ENCODE measurements around the gene INPP5D. TPM values are rescaled to one million over a fixed set of nuclear protein-coding genes. Genes with fewer than 3 reads are reported as not detected.
A peak's percentile ranks its signal among the peaks of the same experiment; 100 is the strongest.

INPP5D gene
- polyA plus RNA-seq, 3 donors: 30.6 to 90.2 (median 54.8) TPM

GRCh38 chr2:233083782-233084181 is 23.6 kb downstream of the INPP5D start:
- Mint-ChIP-seq H3K9me3 (no peaks in the 10 kb centered on the region), H3K4me1 (peaks cover 99% of the 10 kb centered on the region), H3K4me3 (peak overlapping the region; percentile 69 to 85), H3K27me3 (ENCODE audit: low read depth in 3 of 3) (peaks cover 0 to 1% (median 0%) of the 10 kb centered on the region in 3 donors), H3K27ac (peak overlapping the region; percentile 97 to 100 (median 99)), H3K36me3 (peaks cover 66 to 93% of the 10 kb centered on the region in 2 donors)
- Histone ChIP-seq H3K4me2 (replicated peaks; ENCODE audit: extremely low read depth, low read length, poor library complexity, severe bottlenecking) (peak overlapping the region; percentile 63), H3K9me3 (replicated peaks in 1 of 2; ENCODE audit: control insufficient read depth in 1 of 2, insufficient read depth in 1 of 2, low read length in 2 of 2) (no peaks in the 10 kb centered on the region), H3K4me3 (replicated peaks in 1 of 3; ENCODE audit: low read depth in 2 of 3, low read length in 3 of 3) (peak overlapping the region in 1 of 3 experiments; percentile 55), H3K9ac (ENCODE audit: insufficient read depth, low read length, poor library complexity, severe bottlenecking) (peak overlapping the region; percentile 67), H2AFZ (ENCODE audit: insufficient read depth, low read depth, low read length, poor library complexity, severe bottlenecking) (no peak overlapping the region), H4K20me1 (ENCODE audit: insufficient read depth, low read length) (peaks cover 38% of the 10 kb centered on the region), H3K27ac (ENCODE audit: low read depth in 1 of 2, low read length in 2 of 2) (peak overlapping the region; percentile 90 to 95), H3K79me2 (ENCODE audit: insufficient read depth, low read length) (peaks cover 93% of the 10 kb centered on the region), H3K4me1 (ENCODE audit: control insufficient read depth in 1 of 2, insufficient read depth in 2 of 2, low read length in 2 of 2) (peaks cover 100% of the 10 kb centered on the region in 2 donors), H3K27me3 (ENCODE audit: control insufficient read depth in 2 of 2, insufficient read depth in 2 of 2, low read length in 2 of 2) (no peaks in the 10 kb centered on the region), H3K36me3 (replicated peaks in 1 of 2; ENCODE audit: control insufficient read depth in 1 of 2, insufficient read depth in 2 of 2, low read length in 2 of 2) (peaks cover 19 to 37% of the 10 kb centered on the region in 2 donors)
- intact Hi-C loops (cut with micrococcal nuclease): loop anchor here (2.0 to 10.0 kb wide), 2 partner anchors 13 to 769 kb away; no protein-coding TSS in a partner anchor
- no peak for TF ChIP-seq CTCF (IDR thresholded peaks at IDR 0.05)
- no peak for DNase-seq
- WGBS (ENCODE audit: insufficient coverage): 59% methylated on average over 3 of the region's 8 CpGs

- Histone ChIP-seq H3K4me2 (replicated peaks; ENCODE audit: extremely low read depth, low read length, poor library complexity, severe bottlenecking) (peak overlapping the region; percentile 63), H3K9me3 (replicated peaks in 1 of 2; ENCODE audit: control insufficient read depth in 1 of 2, insufficient read depth in 1 of 2, low read length in 2 of 2) (no peaks in the 10 kb centered on the region), H3K79me2 (ENCODE audit: insufficient read depth, low read length) (peaks cover 93% of the 10 kb centered on the region), H3K4me1 (ENCODE audit: control insufficient read depth in 1 of 2, insufficient read depth in 2 of 2, low read length in 2 of 2) (peaks cover 99 to 100% of the 10 kb centered on the region in 2 donors), H3K36me3 (replicated peaks in 1 of 2; ENCODE audit: control insufficient read depth in 1 of 2, insufficient read depth in 2 of 2, low read length in 2 of 2) (peaks cover 18 to 37% of the 10 kb centered on the region in 2 donors), H2AFZ (ENCODE audit: insufficient read depth, low read depth, low read length, poor library complexity, severe bottlenecking) (no peak overlapping the region), H3K9ac (ENCODE audit: insufficient read depth, low read length, poor library complexity, severe bottlenecking) (peak overlapping the region; percentile 67), H3K4me3 (replicated peaks in 1 of 3; ENCODE audit: low read depth in 2 of 3, low read length in 3 of 3) (peak overlapping the region in 1 of 3 experiments; percentile 55), H4K20me1 (ENCODE audit: insufficient read depth, low read length) (peaks cover 38% of the 10 kb centered on the region), H3K27me3 (ENCODE audit: control insufficient read depth in 2 of 2, insufficient read depth in 2 of 2, low read length in 2 of 2) (no peaks in the 10 kb centered on the region), H3K27ac (ENCODE audit: low read depth in 1 of 2, low read length in 2 of 2) (peak overlapping the region; percentile 90 to 95)
- H3K27me3 Mint-ChIP-seq (ENCODE audit: low read depth in 3 of 3): peaks cover 0 to 1% (median 0%) of the 10 kb centered on the region in 3 donors
- WGBS (ENCODE audit: insufficient coverage): 0% methylated on average over 9 of the region's 13 CpGs
- peak overlapping the region; percentile 69 to 85 for H3K4me3 Mint-ChIP-seq
- H3K27ac Mint-ChIP-seq: peak overlapping the region; percentile 97 to 100 (median 99)
- no peaks in the 10 kb centered on the region for H3K9me3 Mint-ChIP-seq
- TF ChIP-seq CTCF (IDR thresholded peaks at IDR 0.05): no peak
- peaks cover 97% of the 10 kb centered on the region for H3K4me1 Mint-ChIP-seq
- intact Hi-C loops (cut with micrococcal nuclease): loop anchor here (2.0 to 10.0 kb wide), 2 partner anchors 14 to 770 kb away; no protein-coding TSS in a partner anchor
- peak; percentile 87 to 98 (median 90) for DNase-seq
- peaks cover 65 to 93% of the 10 kb centered on the region in 2 donors for H3K36me3 Mint-ChIP-seq
Observed at GRCh38 chr2:233084488-233084887, 24.3 kb downstream of the INPP5D start.

All from CD14-positive monocyte (primary cell).